HG03066 (cell line): ENCODE data around the gene RGN.
A peak's percentile ranks its signal among the peaks of the same experiment; 100 is the strongest.
"Not testable (repeated sequence)": the region's sequence is repeated elsewhere in the genome, so short reads cannot be mapped to it uniquely, and the experiment has no call there.

ENCODE experiments used
- ATAC-seq: cut with Tn5 transposase; IDR thresholded peaks from one replicate; pipeline ENCODE4 v1.9.1; 2021; ENCODE audit warnings: low read depth; ENCODE audit not compliant: unreplicated experiment

RGN gene

DNA sequence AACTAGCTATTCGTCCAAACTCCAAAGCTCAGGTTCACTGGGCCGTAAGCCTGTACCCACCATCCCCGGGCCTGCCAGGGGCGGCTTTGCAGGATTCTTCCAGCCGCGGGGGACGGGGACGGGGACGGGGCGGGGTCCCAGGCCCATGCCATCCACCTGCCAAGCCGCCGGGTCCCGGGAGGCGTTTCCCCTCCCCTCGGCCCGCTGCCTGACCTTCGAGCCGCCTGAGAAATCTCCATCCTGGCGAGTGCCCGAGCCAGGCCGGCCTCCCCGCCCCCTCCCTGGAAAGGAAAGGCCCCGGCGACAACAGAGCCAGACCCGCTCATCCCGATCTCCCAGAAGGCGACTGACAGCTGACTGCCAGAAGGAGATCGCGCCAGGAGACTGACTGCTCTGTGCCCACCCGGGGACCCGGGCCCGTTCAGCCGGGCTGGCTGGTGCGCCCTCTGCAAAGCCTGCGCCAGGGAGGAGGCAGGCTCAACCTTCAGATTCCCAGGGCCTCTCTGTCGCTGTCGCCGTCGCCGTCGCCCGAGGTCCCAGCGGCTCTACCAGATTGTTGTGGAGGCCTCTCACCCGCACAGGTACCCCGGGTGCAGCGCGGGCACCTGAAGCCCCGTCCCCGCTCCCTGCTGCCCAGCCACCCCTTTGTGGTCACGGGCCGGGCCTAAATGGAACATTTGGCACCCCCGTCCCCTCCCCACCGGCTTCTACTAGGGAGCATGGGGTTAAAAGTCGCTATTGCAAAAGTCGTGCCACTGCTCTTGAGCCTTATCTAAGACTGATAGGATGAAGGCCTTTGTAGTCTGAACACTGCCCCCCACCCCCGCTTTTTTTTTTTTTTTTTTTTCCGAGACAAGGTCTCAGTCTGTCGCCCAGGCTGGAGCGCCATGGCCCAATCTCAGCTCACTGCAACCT lies at the start of gene RGN:
Gene RGN (plus strand): TSS at position 315 of the 915 bp plus-strand sequence. CDS start 2,702 bp downstream, outside the sequence.
- no peak for ATAC-seq

DNA sequence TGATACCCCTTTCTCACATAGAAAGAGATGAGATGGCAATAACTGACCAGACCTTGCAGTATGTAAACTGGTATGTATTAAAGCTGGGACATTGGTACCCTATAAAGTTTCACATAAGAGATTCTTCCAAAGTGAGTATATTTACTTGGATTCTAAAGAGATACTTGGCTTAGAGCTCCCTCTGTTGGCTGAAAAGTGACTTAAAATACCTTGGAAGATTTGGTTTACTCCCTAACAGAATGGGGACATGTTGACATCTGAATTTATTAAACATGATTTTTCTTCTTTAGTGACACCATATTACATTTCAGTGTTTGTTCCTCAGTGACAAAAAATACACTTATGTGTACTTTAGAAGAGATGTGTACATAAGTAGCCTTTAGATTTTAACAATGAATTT lies 47.9 kb upstream of the RGN start:
- ATAC-seq: no peak

DNA sequence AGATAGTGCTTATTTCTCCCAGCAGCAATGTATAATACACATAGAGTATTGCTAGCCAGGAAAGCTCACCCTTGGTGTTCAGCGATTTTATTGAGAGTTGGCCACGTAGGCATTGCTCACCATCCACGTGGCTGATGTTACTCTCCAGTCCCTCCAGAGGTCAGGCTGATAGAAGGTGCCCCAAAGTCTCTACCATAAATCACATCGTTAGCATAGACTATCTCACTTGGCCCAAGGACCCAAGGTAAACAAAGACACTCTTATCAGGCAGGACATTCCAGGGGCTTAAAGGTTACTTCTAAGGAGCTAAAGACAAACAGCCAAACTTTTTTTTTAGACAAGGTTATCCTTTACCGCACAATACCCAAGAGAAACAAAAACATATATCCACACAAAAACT lies 30.3 kb upstream of the RGN start:
- ATAC-seq: no peak

DNA sequence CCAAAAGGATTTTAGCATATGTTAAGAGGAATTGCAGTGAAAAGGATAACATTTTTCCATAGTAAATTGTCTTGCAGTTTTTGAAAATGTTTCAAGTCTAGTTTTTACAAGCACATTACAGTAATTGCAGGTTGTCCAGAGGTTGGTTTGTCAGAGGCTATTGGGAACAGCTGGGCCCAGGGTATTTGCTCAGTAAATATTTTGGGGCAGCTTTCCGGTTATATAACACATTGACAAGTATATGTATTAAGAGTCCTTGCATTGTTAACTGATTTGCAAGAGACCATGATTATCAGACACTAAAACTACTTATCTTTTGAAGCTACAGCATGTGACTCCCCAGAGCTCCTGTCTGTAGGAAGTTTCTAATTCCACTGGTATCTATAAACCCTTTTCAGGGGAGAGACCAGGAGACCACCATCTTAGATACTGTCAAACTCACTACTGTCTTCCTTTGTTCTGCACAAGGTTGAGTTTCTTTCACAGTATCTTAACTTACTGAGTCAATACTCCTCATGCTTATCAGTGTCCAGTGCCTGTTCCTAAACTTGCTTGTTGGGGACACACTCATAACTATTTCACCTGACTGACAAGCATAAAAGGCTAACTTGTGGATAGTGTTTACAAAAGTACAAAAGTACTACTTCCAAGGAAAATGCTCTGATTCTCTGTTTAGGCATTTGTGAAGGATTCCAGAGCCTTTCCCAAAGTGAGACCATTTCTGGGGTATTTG lies 18.9 kb upstream of the RGN start:
- no peak for ATAC-seq

DNA sequence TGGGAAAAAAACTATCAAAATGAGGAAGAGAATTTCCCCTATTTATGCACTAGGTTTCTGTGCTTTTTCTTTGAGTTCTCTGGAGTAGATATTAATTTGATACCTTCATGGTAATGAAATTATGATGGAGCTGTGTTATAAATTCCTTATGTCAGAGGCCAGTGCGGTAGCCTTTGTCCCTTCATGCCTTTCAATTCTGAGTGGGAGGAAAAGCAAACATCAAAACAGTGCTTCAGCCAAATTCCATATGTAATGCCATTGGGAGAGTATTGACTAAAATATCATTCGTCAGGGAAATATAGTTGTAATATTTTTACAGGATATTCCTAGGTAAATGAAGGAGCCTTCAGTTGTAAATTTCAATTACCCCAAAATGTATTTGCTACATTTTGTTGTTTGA lies 17.5 kb upstream of the RGN start:
- no peak for ATAC-seq

DNA sequence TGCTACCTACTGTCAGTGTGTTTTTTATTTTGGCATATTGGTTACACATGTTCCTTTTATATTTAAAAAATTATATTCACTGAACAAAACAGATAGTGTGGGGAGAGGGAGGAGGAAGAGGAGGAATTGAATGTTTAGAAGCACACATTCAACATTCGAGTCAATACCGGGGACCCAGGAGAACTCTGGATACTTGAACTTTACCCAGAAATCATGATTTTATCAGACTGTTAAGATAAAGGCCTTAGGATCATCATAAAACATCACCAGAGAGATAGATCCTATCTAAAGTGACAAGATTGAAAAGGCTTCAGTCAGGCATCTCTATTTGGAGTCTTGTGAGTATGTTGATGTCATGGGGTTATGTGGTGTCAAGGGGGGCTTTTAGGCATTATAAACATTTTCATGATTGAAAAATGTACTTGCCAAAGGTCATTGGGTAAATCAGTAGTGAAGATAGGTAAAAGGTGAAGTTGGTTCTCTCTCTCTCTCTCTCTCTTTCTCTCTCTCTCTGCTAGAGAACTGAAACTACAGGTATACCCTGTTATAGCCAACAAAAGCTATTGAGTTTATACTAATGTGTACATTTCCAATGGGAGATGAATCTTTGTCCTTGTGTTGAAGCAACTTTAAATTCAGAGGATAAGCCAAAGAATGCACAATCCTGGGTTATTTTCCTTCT lies 16.9 kb upstream of the RGN start:
- ATAC-seq: no peak

DNA sequence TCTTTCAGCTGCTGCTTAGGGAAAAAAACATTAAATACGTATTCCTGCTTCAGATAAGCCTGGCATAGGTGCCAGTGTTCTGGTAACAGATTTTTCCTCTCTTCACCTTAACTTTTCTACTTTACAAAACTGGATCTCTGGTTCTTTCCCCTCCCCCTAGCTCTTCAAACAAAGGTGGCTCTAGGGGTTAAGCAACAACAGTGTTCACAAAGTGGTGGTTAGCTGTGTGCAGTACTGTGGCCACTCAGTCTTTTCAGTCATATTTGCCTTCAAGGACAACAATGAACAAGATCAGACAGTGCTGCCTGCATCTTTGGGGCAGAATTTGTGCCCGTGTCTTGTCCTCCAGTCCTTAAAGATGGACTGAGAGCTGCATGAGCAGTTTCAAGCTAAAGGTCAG lies 15.1 kb upstream of the RGN start:
- ATAC-seq: no peak

DNA sequence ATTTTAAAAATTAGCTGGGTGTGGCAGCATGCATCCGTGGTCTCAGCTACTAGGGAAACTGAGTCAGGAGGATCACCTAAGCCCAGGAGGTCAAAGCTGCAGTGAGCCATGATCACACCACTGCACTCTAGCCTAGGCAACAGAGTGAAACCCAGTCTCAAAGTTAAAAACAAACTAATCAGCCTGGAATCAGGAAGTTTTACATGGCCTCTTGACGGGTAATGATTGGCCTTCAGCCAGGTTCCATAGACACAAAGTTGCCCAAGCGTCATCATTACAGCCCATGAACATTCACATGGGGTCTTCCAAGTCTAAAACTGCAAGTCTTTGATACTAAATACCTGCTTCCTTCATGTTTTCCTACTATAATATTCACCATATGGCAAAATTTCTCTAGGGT lies 10.0 kb upstream of the RGN start:
- ATAC-seq: no peak

DNA sequence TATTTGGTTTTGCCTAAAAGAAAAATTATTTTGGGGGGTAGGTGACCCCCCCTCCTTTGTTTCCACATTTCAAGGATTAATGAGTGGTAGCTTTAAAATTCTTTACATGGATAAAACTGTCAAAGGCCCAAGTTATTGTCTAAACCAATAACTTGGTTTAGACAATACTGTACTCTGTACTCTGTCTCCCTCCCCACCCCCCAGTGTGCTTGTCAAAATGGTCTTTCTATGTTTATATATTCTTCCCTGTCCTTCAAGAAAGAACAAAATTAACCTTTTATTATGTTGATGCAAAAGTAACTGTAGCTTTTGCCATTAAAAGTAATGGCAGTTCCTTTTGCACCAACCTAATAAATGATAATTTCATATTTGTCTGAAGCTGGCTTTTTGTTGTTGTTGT lies 9.5 kb upstream of the RGN start:
- no peak for ATAC-seq

DNA sequence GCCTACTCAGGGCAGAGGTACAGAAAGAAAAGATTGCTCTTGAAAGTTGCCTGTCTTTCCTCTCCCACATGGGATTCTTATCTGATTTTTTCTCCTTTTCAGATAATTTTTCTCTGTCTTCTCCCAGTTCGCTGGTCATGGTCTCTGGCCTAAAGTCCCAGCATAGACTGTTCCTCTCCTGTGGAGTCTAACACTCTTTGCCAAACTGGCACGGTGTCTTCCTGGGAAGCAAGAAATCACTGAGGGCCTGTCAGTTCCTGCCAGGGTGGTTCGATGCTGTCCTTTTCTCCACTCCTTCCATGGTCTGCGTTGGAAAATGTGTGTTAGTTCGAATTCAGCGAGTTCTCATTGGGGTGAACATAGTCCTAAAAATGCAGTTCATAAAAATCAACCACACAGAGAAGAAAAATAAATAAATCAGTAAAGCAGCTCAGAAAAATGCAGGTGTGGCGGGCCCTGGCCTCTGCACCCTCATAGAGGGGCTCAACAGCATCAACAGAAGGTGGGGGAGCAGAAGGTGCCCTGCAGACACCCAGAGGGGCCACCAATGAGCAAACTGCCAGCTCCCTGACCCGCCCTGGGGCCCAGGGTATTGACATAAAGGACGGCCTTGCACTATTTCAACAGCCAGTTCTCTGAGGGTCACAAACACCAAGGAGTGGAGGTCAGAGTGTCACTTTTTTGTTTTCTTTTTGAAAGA lies 2.1 kb downstream of the RGN start:
- no peak for ATAC-seq

DNA sequence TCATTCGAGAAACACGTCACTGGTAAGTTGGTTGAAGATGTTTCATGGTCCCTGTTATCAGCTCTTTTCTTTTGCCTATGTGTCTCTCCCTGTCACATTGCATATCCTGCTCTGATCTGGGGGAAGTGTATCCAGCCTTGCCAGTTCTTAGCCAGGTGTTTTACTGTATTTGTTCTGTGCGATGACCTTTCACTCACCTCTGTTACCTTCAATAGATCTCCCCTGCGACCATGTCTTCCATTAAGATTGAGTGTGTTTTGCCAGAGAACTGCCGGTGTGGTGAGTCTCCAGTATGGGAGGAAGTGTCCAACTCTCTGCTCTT lies 2.6 kb downstream of the RGN start:
- no peak for ATAC-seq

DNA sequence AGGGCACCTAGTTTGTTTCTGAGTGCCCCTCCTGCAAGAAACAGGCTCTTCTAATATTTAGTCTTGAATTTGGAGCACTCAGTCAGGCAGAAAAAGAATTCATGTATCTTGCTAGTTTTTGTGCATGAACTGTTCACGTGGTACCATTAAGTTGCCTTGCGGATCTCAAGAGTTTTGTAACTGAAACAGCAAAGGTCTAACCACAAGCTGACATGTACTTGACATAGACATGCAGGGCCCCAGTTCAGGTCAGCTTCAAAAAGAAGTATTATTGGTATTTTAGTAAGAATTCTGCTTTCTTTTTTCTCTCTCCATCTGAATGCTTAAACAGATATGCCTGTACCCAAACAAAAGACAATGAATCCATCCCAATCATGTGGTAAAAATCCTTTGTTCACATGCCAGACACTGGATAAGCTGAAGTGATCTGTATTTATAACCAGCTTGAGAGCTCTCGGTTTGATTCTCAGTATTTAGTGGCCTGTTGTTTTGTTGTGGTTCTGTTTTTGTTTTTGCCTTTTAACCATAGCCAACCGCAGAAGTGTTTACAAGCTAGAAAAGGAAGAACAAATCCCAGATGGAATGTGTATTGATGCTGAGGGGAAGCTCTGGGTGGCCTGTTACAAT lies 13.0 kb downstream of the RGN start:
- ATAC-seq: peak; percentile 76

DNA sequence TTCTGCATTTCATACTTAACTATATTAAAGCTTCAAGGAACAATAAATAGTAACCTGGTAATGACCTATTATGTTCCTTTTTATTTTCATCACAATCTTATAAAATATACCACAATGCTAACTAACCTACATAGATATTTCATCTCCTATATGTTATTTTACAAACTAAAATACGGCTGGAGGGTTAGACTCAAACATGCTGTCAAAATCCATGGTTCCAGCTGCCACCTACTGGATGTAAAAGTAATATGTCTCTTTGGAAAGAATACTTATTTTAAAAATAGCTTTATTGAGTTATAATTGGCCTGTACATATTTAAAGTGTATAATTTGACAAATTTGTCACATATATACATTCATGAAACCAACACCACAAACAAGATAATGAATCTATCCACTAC lies 15.0 kb downstream of the RGN start:
- no peak for ATAC-seq

DNA sequence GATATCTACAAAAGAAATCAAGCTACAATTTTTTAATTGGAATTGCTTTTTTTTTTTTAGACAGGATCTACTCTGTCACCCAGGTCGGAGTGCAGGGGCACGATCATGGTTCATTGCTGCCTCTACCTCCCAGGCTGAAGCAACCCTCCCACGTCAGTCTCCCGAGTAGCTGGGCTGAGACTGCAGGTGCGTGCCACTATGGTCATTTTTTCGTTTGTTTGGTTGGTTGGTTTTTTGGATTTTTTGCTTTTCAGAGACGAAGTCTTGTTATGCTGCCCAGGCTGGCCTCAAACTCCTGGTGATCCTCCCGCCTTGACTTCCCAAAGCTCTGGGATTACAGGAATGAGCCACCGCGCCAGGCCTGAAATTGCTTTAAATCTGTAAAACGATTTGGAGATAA lies 15.6 kb downstream of the RGN start:
- ATAC-seq: no peak

DNA sequence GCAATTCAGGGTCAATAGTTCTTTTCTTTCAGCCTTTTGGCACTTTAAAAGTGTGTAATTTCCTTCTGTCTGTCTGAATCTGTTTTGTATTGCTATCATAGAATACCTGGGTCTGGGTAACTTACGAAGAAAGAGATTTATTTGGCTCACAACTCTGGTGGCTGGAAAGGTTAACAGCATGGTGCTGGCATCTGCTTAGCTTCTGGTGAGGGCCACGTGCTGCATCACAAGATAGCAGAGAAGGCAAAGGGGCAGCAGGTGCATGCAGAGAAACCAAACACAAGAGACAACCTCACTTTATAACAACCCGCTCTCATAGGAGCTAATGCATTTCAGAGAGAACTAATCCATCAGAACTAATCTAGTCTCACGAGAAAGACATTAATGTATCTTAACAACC lies 18.8 kb downstream of the RGN start:
- ATAC-seq: no peak

DNA sequence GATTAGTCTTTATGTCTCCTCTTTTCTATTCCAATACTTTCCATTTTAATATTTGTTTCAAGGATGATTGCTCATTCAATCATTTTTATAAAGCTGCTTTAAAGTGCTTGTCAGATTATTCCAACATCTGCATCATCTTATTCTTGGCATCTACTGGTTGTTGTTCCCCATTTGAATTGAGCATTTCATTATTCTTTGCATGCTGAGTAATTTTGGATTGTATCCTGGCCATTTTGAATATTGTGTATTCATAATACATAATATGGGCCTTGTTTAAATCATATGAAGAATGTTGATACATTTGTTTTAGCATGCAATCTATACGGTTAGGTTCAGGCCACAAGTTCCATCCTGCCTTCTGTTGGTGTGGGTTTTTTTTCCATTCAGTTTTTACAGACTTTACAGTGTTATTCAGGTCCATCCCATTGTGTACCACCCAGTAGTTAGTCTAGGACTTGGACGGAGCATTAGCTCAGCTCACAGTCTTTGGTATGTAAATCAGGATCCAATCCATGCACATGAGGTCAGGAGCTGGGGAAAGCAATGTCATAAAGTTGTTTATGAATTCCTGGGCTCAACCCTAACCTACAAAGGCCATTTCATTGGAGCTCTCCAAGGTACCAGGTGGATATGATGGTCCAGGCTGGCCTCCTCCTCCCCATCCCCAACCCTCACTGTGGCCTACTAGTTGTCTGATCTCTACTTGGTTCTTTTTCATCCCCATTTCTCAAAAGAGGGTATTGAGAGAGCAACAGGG lies 20.3 kb downstream of the RGN start:
- ATAC-seq: no peak

DNA sequence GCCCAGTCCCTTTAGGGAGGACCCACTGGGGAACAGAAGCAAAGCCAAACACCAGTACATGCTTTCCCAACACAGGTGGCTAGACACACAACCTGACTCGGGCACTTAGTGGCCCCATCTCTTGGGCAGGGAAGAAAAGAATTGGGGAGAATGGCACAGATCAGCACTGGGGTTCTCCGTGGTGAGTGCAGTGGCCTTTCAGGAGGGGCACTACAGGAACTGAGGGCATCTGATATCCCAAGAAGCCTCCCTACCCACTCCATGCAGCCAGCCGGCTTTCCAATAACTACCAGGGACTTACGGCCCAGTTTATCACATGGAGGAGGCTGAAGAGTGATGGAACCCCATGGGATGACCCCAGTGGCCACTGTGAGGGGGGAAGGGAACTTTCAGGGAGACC lies 23.0 kb downstream of the RGN start:
- no peak for ATAC-seq

DNA sequence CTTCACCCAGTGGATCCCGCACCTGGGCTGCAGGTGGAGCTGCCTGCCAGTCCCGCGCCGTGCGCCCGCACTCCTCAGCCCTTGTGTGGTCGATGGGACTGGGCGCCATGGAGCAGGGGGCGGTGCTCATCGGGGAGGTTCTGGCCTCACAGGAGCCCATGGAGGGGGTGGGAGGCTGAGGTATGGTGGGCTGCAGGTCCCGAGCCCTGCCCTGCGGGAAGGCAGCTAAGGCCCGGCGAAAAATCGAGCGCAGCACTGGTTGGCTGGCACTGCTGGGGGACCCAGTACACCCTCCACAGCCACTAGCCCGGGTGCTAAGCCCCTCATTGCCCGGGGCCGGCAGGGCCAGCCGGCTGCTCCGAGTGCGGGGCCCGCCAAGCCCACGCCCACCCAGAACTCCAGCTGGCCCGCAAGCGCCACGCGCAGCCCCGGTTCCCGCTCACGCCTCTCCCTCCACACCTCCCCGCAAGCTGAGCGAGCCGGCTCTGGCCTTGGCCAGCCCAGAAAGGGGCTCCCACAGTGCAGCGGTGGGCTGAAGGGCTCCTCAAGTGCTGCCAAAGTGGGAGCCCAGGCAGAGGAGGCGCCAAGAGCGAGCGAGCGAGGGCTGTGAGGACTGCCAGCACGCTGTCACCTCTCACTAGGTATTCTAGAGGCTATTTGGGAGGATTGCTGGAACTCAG lies 32.8 kb downstream of the RGN start:
- not testable (repeated sequence) for ATAC-seq

DNA sequence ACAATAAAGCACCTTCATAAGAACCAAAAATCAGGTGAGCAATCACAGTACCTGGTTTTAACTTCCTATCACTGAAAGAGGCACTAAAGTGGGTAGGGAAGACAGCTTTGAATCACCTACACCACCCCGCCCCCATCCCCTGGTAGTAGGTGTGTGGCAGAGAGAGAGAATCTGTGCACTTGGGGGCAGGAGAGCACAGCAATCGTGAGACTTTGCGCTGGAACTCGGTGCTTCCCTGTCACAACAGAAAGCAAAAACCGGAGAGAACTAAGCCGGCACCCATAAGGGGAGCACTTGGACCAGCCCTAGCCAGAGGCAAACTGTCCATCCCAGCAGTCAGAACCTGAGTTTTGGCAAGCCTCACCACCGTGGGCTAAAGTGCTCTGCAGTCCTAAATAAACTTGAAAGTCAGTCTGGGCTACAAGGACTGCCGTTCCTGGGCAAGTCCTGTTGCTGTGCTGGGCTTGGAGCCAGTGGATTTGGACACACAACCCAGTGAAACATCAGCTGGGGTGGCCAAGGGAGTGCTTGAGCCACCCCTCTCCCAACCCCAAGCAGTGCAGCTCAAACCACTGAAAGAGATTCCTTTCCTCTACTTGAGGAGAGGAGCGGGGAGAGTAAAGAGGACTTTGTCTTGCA lies 34.2 kb downstream of the RGN start:
- ATAC-seq: no peak
